NCI-H2081 (cell line): ENCODE results near the gene ARMC6.

ENCODE experiments used
- DNase-seq, 2 experiments: peaks; one replicate each; lab custom pipeline; 2025; lab: John Stamatoyannopoulos, UW

The ARMC6 gene

DNA sequence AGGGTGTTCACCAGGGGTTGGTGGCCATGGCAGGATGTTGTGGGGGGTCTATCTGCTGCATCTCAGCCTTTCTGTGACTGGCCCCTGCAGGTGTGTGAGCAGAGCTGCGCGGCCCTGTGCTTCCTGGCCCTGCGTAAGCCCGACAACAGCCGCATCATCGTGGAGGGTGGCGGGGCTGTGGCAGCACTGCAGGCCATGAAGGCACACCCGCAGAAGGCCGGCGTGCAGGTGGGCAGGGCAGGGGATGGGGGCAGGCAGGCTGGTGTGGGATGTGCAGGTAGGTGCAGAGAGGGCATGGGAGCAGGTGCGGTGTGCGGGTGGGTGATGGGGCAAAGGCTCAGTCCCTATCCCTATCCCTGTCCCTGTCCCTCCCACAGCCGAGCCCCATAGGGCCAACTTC is 22.3 kb downstream of the ARMC6 start:
- DNase-seq, result no peak

DNA sequence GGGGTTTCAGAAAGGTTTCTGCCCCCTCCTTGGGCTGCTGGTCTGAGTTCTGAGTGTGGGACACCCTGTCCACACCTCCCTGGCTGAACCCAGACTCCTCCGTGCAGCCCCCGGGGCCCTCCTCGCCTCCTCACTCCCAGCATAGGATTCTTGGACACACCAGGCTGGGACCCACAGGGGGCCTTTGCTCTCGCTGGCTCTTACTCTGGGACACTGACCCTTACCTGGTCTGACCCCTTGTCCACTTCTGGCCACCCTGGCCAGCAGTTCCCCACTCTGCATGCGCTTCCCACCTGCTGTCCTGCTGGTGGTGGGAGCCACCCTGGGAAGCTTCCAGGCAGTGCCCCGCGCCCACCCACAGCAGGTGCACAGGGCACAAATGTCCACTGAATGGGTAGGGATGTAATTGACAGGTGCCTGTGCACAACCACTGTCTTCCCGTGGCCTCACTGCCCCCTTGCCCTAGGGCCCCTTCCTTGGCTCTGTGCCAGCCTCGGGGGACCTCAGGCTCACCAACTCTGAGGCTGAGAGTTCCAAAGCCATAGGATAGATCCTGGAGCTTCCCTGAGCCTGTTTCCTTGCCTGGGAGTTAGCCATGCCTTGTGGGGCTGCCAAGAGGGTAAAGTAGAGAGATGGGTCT is 23.4 kb downstream of the ARMC6 start:
- DNase-seq, result no peak

GRCh38 chr19:19057317-19057716 is 23.9 kb downstream of the ARMC6 start:
- no peak for DNase-seq

DNA sequence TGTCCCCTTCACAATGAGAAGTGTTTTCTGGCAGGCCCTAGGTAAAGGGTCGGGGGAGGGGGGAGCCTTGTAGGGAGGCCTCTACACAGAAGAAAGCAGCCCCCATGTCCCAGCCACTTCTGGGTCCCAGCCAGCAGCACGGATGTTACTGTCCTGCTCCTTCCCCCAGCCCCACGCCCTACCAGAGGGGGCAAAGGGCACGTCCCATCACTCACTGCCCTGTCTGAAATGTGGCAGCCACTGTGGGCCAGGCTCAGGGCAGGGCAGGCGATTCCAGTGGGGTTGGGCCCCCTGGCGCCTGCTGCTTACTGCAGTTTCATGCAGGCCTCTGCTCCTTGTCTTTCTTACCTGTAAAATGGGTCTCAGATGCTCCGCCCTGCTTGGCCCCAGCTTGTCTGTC is 24.3 kb downstream of the ARMC6 start:
- DNase-seq, result no peak

DNA sequence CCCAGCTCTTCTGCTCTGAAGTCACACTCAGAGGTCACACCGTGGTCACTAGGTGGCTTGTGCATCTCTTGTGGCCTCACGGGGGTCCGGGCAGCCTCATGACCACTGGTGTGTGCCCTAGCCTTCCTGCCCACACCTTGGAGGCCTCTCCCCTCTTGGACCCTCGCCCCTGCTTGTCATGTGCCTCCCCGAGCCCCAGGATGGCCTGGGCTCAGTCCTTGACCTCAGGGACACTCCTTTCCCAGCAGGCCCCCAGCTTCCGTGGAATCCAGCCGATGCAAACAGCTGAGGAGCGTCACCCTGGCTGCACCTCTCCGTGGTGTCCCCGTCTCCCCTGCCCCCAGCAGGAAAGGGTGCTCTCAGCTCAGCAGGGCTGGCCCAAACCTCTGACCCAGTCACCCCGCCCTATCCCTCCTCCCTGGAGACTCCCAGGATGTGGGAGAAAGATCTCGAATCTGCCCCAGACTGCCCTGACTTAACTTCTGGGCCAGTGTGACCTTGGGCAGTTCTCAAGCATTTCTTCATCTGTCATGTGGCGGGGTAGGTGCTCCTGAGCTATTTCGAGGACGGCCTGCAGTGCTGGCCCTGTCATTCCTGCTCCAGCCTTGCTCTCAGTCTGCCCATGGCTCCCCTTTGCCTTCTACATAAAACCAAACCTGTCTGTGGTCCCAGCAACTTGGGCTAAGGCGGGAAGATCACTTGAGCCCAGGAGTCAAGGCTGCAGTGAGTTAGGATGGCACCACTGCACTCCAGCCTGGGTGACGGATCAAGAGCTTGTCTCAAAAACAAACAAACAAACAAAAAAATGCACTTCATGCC is 25.8 kb downstream of the ARMC6 start:
- DNase-seq, result no peak

DNA sequence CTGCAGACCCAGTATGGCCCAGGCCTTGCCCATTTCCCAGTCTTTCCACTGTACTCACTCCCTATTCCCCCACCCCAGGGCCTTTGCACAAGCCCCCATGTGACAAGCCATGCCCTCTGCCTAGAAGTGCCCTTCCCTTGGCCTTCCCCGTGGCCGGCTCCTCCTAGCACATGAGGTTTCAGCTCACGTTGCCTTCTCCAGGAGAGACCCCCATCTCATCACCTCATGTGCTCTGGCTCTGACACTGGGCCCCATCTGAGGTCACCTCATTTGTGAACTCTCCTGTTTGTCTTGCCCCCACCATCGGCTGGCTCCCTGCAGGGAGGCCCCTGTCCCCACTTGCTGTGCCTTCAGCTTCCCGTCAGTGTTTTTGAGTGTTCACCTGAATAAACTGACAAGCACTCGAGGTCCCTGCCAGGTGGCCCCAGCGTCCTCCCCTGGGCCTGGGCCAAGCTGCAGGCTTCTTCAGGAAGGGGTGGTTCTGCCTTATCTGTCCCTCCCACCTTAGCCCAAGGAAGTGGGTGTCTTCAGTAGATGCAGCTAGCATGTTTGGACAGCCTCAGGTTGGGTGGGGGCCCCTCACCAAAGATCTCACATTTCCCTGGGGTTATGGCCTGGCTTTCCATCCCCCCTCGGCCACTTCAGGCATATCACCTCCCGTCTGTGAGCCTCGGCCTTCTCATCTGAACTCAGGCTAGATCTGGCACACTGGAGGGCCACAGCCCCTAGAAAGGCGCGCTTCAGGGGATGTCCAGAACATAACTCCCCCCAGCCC is 26.6 kb downstream of the ARMC6 start:
- DNase-seq, result no peak

DNA sequence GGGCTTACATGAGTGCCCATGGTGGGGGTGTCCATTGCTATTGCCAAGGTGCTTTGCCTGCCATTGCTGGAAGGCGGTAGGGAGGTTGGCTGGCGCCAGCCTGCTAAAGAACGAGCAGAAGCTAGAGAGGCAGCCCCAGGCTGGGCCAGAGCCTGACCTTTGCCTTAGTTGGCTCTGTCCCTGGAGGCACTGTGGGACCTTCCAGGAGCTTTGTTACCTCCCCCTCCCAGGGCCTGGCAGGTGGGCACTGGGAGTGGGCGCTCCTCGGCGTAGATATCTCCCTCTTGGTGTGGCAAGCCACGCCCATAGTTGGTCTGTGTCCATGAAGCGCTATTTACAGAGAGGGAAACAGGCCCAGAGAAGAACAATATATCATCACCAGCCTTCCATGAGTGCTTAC is 28.1 kb downstream of the ARMC6 start:
- no peak for DNase-seq

- DNase-seq, result no peak
Measured at GRCh38 chr19:19062454-19063182, 29.2 kb downstream of the ARMC6 start.

DNA sequence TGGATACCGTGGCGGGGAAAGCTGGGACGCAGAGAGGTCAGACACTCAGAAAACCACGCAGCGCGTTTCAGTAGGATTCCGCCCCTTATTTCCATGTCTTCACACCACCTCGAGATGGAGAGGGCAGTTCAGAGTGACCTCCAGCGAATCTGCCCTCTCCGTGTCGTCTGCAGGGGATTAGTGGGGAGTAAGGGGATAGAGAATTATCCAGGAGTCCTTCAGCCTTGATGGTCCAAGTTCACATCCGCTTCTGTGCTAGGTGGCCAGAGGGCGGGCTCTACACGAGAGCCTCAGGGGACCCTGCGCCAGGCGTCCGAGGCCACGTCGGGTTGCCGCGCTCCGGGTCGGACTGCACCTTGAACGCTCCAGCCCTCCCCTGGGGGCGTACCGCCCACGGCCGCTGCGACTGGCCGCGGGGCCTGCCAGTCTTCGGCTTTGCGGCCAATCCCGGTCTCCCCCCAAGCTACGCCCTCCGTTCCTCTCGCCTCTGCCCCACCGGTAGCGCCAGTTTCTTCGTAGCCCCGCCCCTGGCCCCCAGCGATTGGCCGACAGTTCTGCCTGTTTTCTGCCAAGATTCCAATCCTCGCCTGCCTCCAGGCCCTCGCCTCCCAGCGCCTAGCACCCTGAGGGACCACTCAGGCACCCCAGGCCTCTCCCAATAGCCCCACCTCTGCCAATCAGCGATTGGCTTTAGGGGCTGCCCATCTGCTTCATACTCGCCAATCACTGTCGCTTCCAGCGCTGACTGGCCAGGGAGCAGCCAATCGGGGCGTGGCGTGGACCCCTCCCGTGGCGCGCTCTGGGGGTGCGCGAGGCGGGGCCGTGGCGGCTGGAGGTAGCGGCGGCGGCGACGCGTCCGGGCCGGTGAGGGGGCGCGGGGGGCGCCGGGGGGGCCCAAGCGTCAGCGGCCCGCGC is 30.0 kb downstream of the ARMC6 start, which contains the start of gene SLC25A42:
TSS of gene SLC25A42 (plus strand) at position 812 of the 915 bp plus-strand sequence. CDS start 32,131 bp downstream, outside the sequence.
- DNase-seq, result peak; percentile 99

GRCh38 chr19:19064098-19064722 is 30.8 kb downstream of the ARMC6 start:
- DNase-seq, result no peak

DNA sequence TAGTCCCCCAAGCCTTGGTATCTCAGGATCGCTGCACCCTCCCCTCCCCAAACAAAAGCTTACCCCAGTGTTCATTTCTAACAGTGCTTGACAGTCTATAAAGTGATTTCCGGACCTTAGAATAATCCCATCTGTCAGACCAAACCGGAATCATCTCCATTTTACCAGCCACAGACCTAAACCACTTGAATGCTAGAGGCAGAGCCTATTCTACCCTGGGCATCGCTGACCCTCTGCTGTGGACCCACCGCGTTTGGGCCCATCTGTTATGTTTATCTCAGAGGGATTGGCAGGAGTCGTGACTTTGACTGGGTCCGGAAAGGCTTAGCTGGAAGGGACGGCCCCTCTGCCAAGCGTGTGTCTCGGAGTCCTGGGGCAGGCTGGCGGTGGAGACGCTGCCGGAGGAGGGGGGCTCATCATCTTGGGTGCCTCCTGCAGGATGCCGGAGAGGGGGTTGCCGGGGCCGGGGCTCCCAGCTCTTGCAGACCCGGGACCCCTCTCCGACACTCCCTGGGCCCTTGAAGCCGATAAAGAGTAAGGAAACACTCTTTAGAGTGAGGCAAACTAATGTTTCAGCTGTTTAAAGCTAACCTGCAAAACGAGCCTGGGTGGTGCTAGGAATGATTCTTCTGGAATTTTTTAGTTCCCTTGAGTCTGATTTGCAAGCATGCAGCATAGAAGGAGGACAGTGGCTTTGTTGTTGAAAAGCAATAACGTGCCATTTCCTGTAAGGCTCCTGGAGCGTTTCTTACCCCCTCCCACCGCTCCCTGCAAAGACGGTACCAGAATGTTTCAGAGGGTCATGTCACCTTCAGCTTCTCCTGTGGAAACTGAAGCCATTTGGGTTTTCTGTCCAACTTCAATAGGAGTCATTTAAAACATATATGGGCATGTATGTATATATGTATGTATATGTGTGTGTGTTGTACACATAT is 31.7 kb downstream of the ARMC6 start:
- DNase-seq, result no peak

DNA sequence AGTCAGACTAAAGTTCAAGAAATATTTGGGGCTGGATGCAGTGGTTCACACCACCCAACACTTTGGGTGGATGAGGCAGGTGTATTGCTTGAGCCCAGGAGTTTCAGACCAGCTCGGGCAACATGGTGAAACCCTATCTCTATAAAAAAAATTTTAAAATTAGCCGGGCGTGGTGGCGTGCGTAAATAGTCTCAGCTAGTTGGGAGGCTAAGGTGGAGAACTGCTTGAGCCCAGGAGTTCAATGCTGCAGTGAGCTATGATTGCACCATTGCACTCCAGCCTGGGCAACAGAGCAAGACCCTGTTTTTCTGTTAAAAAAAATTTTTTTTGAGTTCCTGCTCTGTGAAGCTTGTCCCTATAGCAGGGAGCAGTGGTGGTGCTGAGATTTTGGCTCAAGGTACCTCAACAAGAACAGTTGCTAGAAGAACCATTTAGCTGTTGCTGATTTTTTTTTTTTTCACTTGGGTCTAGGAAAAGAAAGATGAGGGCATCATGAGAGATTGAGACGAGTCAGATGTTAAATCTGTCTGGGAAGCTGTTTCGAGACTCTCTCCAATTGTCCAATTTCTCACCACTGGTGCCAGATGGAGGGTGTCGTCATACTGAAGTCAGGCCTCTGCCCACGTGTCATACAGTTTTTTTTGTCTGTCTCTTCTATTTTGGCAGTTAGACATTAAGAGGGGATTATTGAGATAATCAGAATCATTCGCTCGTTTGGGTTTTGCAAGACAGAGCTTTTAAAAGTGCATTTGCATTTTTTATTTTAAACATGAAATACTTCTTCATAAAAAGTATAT is 34.1 kb downstream of the ARMC6 start:
- no peak for DNase-seq

GRCh38 chr19:19068659-19069654 is 35.6 kb downstream of the ARMC6 start:
- DNase-seq, result no peak

GRCh38 chr19:19071897-19072296 is 38.5 kb downstream of the ARMC6 start:
- DNase-seq, result no peak

GRCh38 chr19:19074196-19074882 is 40.9 kb downstream of the ARMC6 start:
- DNase-seq, result peak in 1 of 2 experiments; percentile 44

DNA sequence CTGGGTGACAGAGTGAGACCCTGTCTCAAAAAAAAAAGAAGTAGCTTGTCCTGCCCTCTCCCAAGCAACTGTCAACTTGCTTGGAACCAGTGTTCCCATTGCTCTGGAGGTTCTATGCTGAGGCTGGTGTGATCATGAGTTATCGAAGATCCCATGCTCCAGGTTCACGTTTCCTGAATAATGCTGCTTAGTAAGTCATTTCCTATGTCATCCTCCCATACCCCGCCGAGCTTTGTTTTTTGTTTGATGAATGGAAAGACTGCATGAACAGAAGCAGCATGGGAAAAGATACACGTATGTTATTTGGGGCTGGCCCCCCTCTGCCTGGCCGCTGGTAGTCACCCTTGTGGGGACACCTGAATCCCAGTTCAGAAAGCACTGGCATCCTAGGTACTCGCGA is 41.7 kb downstream of the ARMC6 start:
- DNase-seq, result no peak

DNA sequence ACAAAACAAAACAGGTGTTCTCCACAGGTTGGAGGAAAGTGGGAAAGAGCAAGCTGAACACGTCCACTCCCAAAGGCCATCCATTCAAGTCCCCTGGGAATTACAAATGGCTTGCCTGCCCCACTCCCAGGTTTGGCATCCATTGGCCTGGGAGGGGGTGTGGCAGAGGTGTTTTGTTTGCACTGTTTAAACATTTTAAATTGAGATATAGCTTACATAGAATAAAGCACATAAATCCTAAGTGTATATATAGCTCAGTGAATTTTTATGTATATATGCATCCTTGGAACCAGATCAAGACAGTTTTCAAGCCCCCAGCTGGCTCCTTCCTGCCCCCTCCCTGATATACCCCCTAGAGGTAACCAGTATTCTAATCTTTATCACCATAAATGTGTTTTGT is 43.1 kb downstream of the ARMC6 start:
- DNase-seq, result no peak
